Neutrophil (primary cell): ENCODE data around the gene FNIP1.

Source experiments
- H3K27ac ChIP-seq: fragments of 200-600 bp; sonication (generic); 2 replicates; pipeline ENCODE4 v1.5.1; 2016; ENCODE audit warnings: mild to moderate bottlenecking, moderate library complexity
- H3K27me3 ChIP-seq: fragments of 200-600 bp; sonication (generic); 2 replicates; pipeline ENCODE4 v1.6.0; 2016; ENCODE audit warnings: mild to moderate bottlenecking
- H3K36me3 ChIP-seq: fragments of 200-600 bp; sonication (generic); 2 replicates; pipeline ENCODE4 v1.5.1; 2017
- H3K4me1 ChIP-seq, 2 experiments: fragments of 200-600 bp in 1 of 2; sonication (generic) in 1 of 2; 1 replicate in 1 of 2; 2 replicates in 1 of 2; pipeline versions ENCODE4 v1.5.1 to v1.6.1; 2013 to 2016; ENCODE audit warnings: low read depth in 1 of 2, low read length in 1 of 2, mild to moderate bottlenecking in 1 of 2, moderate library complexity in 1 of 2; ENCODE audit not compliant: control insufficient read depth in 1 of 2, insufficient read depth in 1 of 2
- H3K4me3 ChIP-seq, 2 experiments: fragments of 200-600 bp in 1 of 2; sonication (generic) in 1 of 2; 1 replicate in 1 of 2; 2 replicates in 1 of 2; pipeline ENCODE4 v1.5.1; 2013 to 2016; ENCODE audit warnings: low read depth in 1 of 2, low read length in 1 of 2, mild to moderate bottlenecking in 1 of 2, moderate library complexity in 1 of 2
- H3K9me3 ChIP-seq: fragments of 200-600 bp; sonication (generic); 2 replicates; pipeline ENCODE4 v1.5.1; 2016
- TF ChIP-seq, protein P1 (sequence below): fragments of 200-600 bp; sonication (generic); IDR thresholded peaks from 2 replicates; pipeline ENCODE4 v1.5.1; 2016; ENCODE audit warnings: antibody characterized with exemption

The FNIP1 gene

DNA sequence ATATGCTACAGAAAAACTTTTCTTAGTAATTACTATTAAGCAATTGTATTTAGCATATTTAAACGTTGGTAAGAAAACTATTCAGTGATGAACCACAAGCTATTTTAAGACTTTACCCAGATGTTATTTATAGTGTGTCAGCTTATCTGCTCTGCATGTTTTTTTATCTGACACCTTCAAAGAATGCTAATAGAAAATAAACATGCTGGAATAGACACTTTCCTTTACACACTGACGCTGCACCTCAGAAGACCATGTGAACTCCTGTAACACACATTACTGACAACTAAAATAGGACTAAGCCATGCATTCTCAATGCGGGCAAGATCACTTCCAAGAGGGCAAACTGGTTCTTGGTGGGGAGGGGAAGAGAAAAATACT lies 38.3 kb downstream of the FNIP1 start:
- Histone ChIP-seq H3K9me3 (no peaks in the 10 kb centered on the region), H3K4me1 (no peaks in the 10 kb centered on the region), H3K27me3 (no peaks in the 10 kb centered on the region), H3K36me3 (no peaks in the 10 kb centered on the region), H3K27ac (peak overlapping the region; percentile 37), H3K4me3 (no peak overlapping the region)
- TF ChIP-seq, protein P1, sequence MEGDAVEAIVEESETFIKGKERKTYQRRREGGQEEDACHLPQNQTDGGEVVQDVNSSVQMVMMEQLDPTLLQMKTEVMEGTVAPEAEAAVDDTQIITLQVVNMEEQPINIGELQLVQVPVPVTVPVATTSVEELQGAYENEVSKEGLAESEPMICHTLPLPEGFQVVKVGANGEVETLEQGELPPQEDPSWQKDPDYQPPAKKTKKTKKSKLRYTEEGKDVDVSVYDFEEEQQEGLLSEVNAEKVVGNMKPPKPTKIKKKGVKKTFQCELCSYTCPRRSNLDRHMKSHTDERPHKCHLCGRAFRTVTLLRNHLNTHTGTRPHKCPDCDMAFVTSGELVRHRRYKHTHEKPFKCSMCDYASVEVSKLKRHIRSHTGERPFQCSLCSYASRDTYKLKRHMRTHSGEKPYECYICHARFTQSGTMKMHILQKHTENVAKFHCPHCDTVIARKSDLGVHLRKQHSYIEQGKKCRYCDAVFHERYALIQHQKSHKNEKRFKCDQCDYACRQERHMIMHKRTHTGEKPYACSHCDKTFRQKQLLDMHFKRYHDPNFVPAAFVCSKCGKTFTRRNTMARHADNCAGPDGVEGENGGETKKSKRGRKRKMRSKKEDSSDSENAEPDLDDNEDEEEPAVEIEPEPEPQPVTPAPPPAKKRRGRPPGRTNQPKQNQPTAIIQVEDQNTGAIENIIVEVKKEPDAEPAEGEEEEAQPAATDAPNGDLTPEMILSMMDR: no peak

DNA sequence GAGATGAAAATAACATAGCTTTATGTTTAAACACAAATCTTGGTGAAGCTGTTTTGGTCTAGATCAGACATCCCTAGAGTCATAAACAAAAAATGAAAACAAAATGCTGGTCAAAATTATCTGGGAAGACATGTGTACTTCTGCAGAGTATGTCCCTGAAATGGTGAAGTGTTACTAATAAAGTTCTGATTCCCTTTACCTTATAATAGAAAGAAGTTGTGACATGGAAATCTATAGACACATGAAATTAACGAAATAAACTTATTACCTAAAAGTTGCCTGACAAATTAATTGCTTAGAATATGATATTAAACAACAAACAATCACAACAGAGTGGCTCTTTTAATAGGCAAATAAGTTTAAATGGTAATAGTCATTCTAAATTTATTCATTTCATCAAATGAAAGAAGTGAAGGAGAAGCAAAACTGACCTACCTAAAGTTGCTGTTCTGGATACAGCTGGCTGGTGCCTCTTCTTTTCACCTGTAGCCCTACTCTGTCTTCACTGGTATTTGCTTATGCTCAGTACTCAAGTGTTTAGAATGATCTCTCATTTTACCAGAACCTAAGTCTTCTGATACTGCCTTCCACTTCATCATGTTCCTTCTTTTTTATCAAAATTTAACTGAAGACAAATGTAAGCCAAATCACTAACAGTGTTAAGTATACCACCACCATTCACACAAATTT lies 38.8 kb downstream of the FNIP1 start:
- TF ChIP-seq, protein P1: no peak
- Histone ChIP-seq H3K4me3 (no peak overlapping the region), H3K27ac (peak overlapping the region; percentile 37), H3K9me3 (no peaks in the 10 kb centered on the region), H3K4me1 (peaks cover 0 to under 1% of the 10 kb centered on the region in 2 experiments), H3K36me3 (no peaks in the 10 kb centered on the region), H3K27me3 (no peaks in the 10 kb centered on the region)

DNA sequence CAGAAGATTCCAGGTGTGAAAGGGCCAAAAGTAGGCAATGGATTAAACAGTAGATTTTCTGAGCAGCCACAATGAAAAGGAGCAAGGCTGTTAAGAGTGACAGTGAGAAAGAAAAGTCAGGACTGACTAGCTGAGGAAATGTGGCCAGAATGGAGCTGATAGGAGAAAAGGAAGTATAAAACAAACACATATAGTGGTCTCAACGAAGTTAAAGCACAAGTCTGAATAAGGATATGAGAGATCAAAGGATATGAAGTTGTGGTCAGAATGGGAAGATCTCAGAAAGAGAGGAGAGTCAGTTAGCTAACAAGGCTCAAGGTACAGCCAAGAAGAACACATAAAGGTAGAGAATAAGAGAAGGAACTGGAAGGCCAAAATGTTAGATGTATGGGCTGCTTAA lies 39.9 kb downstream of the FNIP1 start:
- H3K36me3 ChIP-seq: no peaks in the 10 kb centered on the region
- H3K4me1 ChIP-seq: peaks cover 0 to 5% of the 10 kb centered on the region in 2 experiments
- H3K4me3 ChIP-seq: no peak overlapping the region
- no peaks in the 10 kb centered on the region for H3K27me3 ChIP-seq
- peak overlapping the region; percentile 14 for H3K27ac ChIP-seq
- H3K9me3 ChIP-seq: no peaks in the 10 kb centered on the region
- TF ChIP-seq, protein P1: no peak

DNA sequence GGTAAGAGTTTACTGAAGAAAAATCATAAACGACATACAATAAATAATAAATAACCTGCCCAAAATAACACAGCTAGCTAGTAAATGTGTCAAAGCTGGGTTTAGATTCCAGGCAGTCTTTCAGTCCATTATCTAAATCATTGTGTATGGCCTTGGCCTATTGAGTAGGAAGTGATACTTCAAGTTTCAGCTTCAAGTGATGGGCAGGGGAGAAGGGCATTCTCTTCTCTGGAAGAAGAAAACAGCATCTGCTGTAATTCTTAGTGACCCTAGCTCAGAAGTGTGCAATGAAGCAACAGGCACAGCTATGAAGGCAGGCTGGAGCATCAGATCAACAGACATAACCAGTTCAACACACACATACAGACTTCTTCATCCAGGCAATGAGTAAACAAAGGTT lies 42.5 kb downstream of the FNIP1 start:
- Histone ChIP-seq H3K36me3 (no peaks in the 10 kb centered on the region), H3K4me1 (peaks cover 0 to 13% of the 10 kb centered on the region in 2 experiments), H3K4me3 (no peak overlapping the region), H3K27ac (peak overlapping the region; percentile 52), H3K9me3 (no peaks in the 10 kb centered on the region), H3K27me3 (no peaks in the 10 kb centered on the region)
- TF ChIP-seq, protein P1: no peak

DNA sequence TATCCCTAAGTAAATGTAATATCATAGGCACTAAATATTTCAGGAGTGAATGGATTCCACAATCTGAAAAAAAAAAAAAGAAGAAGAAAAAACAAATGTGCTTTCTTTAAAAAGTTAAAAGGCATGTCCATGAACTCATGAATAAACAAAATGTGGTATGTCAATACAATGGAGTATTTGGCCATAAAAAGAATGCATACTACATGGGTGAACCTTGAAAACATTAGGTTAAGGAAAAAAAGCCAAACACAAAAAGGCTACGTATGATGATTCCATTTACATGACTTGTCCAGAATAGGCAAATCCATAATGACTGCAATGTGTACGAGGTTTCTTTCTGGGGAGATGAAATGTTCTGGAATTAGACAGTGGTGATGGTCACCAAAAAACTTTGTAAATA lies 45.3 kb downstream of the FNIP1 start:
- Histone ChIP-seq H3K9me3 (no peaks in the 10 kb centered on the region), H3K4me1 (peaks cover 24 to 39% of the 10 kb centered on the region in 2 experiments), H3K4me3 (no peak overlapping the region), H3K27me3 (no peaks in the 10 kb centered on the region), H3K27ac (no peak overlapping the region), H3K36me3 (no peaks in the 10 kb centered on the region)
- TF ChIP-seq, protein P1: no peak
